Measurements from ENCODE around the gene PLIN3.
"Not testable (repeated sequence)": the region's sequence is repeated elsewhere in the genome, so short reads cannot be mapped to it uniquely, and the experiment has no call there.

PLIN3 gene

DNA sequence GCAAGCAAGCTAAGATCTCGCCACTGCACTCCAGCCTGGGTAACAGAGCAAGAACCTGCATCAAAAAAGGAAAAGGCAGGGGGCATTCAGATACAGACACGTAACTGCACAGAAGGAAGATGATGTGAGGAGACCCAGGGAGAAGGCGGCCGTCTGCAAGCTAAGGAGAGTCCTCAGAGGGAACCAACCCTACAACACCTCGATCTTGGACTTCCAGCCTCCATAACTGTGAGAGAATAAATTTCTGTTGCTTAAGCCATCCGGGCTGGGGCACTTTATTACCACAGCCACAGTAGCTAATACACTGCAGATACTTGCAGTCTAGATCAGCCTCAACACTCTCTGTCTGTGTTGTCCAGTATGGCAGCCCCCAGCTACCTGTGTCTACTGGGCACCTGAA lies 43.9 kb downstream of the PLIN3 start:
- POLR2A ChIA-PET: interaction anchor here (0.6 kb wide), 1 partner anchor 219 kb away, joined by 4 read pairs; no protein-coding TSS in a partner anchor
- TF ChIP-seq GLIS2 (tag by site-specific recombination; IDR thresholded peaks at IDR 0.05) (no peak), ZNF548 (tag by site-specific recombination; IDR thresholded peaks at IDR 0.05) (peak; percentile 95)
- no peaks in the 10 kb centered on the region for H3K9me3 ChIP-seq (ENCODE audit: control insufficient read depth, insufficient read depth, low read depth, low read length)
- no peaks in the 10 kb centered on the region for H3K4me1 ChIP-seq (ENCODE audit: control insufficient read depth, insufficient read depth, low read length)
- no peak overlapping the region for H3K27ac ChIP-seq (ENCODE audit: extremely low read depth, low read depth, low read length)
- no peaks in the 10 kb centered on the region; a peak in 1 of 3 replicates for H3K36me3 ChIP-seq (ENCODE audit: control insufficient read depth in 2 of 2, insufficient read depth in 1 of 2, low read length in 2 of 2)
- CTCF ChIA-PET: interaction anchor here (1.0 to 5.9 kb wide), 3 partner anchors 14 to 28 kb away, joined by 5 to 44 read pairs (median 9); no protein-coding TSS in a partner anchor
- no peak overlapping the region for H3K4me3 ChIP-seq (ENCODE audit: low read depth, low read length)

DNA sequence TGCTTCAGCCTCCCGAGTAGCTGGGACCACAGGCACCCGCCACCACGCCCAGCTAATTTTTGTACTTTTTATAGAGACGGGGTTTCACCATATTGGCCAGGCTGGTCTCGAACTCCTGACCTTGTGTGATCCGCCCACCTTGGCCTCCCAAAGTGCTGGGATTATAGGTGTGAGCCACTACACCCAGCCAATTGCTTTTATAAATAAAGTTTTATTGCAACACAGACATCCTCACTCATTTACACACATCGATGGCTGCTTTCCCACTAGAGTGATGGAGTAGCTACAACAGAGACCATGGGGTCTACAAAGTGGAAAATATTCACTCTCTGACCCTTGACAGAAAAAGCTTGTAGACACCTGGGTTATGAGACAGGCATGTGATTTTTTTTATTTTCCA lies 45.1 kb downstream of the PLIN3 start:
- POLR2A ChIA-PET; H3K36me3 ChIP-seq (ENCODE audit: control insufficient read depth in 2 of 2, insufficient read depth in 1 of 2, low read length in 2 of 2); H3K4me3 ChIP-seq (ENCODE audit: low read depth, low read length); H3K9me3 ChIP-seq (ENCODE audit: control insufficient read depth, insufficient read depth, low read depth, low read length); H3K4me1 ChIP-seq (ENCODE audit: control insufficient read depth, insufficient read depth, low read length); H3K27ac ChIP-seq (ENCODE audit: extremely low read depth, low read depth, low read length): not testable (repeated sequence)
- CTCF ChIA-PET: interaction anchor here (0.6 to 5.9 kb wide), 5 partner anchors 12 to 549 kb away, joined by 3 to 44 read pairs (median 4); no protein-coding TSS in a partner anchor

DNA sequence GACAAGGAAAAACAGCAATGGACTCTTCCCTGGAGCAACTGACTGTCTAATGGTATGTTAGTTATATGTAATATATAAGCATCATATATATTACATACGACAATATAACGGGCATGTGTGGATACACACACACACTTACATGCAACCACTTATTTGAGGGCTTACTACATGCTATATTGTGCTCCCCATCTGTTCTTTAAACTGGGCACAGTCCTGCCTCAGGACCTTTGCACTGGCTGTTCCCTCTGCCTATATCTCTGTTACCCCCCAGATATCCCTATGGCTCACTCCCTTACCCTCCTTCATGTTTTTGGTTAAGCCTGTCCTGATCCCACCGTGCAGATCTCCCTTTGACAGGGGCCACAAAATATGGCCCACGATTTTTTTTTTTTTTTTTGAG lies 46.2 kb downstream of the PLIN3 start:
- no peak overlapping the region for H3K4me3 ChIP-seq (ENCODE audit: low read depth, low read length)
- TF ChIP-seq ZNF623 (tag by site-specific recombination; IDR thresholded peaks at IDR 0.05) (peak; percentile 98), ZNF174 (tag by site-specific recombination; IDR thresholded peaks at IDR 0.05) (no peak), ZNF426 (tag by site-specific recombination; IDR thresholded peaks at IDR 0.05) (no peak)
- H3K4me1 ChIP-seq (ENCODE audit: control insufficient read depth, insufficient read depth, low read length): no peaks in the 10 kb centered on the region
- CTCF ChIA-PET: interaction anchor here (0.6 to 5.9 kb wide), 6 partner anchors 8 to 32 kb away, joined by 3 to 44 read pairs (median 4); no protein-coding TSS in a partner anchor
- no peaks in the 10 kb centered on the region for H3K9me3 ChIP-seq (ENCODE audit: control insufficient read depth, insufficient read depth, low read depth, low read length)
- H3K36me3 ChIP-seq (ENCODE audit: control insufficient read depth in 2 of 2, insufficient read depth in 1 of 2, low read length in 2 of 2): peaks cover 0 to 13% of the 10 kb centered on the region in 2 experiments; a peak in 2 of 3 replicates
- POLR2A ChIA-PET: interaction anchor here (0.7 kb wide), 2 partner anchors 31 to 203 kb away, joined by 3 to 5 read pairs; no protein-coding TSS in a partner anchor
- no peak overlapping the region for H3K27ac ChIP-seq (ENCODE audit: extremely low read depth, low read depth, low read length)

DNA sequence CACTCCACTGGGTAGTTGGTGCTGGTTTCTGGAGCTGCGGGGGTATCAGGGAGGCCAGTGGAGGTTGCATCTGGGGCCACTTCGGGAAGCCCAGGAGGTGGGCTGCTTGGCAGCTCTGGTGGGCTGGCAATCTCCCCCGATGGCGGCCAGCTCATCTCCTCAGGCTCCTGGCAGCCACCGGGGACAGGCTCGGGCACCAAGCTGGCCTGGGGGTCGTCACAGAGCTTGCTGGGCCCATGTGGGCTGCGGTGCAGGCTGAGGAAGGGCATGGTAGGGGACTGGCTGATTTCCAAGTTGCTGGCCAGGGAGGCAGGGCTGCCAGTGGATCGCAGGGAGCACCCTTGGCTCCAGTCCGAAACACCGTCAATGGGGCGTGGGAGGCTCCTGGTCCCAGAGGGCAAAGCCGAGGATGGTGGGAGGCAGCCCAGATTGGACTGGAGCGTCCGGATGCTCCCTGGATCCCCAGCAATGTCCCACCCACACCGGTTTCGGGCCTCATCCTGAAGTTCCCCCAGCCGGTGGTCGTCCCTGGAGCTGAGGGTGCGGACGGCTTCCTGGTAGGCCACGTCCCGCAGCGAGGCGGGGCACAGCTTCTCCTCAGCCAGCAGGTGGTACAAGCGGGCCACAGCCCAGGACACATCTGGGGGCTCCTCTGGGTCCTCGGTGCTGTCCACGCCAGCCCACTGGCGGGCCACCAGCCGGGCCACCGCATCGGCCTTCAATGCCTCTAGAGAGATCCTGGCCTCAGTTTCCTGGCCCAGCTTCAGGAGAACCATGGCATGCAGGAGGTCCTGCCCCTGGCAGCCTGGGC lies 49.8 kb downstream of the PLIN3 start:
- ChIA-PET POLR2A (no interaction called here), CTCF (interaction anchor here (0.7 to 2.0 kb wide), 5 partner anchors 8 to 360 kb away, joined by 3 to 7 read pairs (median 4); no protein-coding TSS in a partner anchor)
- Histone ChIP-seq H3K27ac (ENCODE audit: extremely low read depth, low read depth, low read length) (no peak overlapping the region), H3K9me3 (ENCODE audit: control insufficient read depth, insufficient read depth, low read depth, low read length) (no peaks in the 10 kb centered on the region), H3K4me1 (ENCODE audit: control insufficient read depth, insufficient read depth, low read length) (no peaks in the 10 kb centered on the region), H3K36me3 (ENCODE audit: control insufficient read depth in 2 of 2, insufficient read depth in 1 of 2, low read length in 2 of 2) (peaks cover 0 to 13% of the 10 kb centered on the region in 2 experiments; a peak in 2 of 3 replicates), H3K4me3 (ENCODE audit: low read depth, low read length) (no peak overlapping the region)
- TF ChIP-seq ZNF660 (tag by site-specific recombination; IDR thresholded peaks at IDR 0.05) (no peak), ZNF248 (tag by site-specific recombination; IDR thresholded peaks at IDR 0.05) (no peak), ZNF48 (tag by site-specific recombination; IDR thresholded peaks at IDR 0.05) (no peak), ZNF423 (tag by site-specific recombination; IDR thresholded peaks at IDR 0.05) (no peak), ZNF37A (tag by site-specific recombination; IDR thresholded peaks at IDR 0.05) (no peak), ZNF558 (tag by site-specific recombination; IDR thresholded peaks at IDR 0.05) (no peak), GLI4 (tag by site-specific recombination; IDR thresholded peaks at IDR 0.05) (no peak)
- TF ChIP-seq, protein P1, sequence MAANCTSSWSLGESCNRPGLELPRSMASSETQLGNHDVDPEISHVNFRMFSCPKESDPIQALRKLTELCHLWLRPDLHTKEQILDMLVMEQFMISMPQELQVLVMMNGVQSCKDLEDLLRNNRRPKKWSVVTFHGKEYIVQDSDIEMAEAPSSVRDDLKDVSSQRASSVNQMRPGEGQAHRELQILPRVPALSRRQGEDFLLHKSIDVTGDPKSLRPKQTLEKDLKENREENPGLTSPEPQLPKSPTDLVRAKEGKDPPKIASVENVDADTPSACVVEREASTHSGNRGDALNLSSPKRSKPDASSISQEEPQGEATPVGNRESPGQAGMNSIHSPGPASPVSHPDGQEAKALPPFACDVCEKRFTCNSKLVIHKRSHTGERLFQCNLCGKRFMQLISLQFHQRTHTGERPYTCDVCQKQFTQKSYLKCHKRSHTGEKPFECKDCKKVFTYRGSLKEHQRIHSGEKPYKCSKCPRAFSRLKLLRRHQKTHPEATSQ (tag by site-specific recombination; IDR thresholded peaks at IDR 0.05): no peak
